HG02798 (cell line): ENCODE results near the gene GBE1.

Source experiments
- ATAC-seq: cut with Tn5 transposase; IDR thresholded peaks from one replicate; pipeline ENCODE4 v1.9.1; 2021; ENCODE audit warnings: mild to moderate bottlenecking; ENCODE audit not compliant: unreplicated experiment, poor library complexity

Gene GBE1

DNA sequence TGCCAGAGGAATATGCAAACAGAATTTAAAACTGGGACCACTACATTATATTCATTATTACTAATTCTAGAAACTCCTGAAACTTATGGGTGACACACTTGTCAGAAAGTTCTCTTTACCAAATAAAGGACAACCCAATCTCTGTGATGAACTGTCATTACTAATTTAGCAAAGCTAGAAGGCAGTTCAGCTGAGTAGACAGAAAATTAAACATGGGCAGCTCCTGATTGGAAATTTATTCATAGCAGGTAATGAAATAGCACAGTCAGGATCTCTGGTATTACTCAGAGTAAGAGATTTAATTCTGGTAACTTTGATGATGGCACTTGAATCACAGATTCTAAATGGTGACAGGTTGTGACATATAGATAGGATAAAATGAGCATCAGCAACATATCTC, 123.0 kb downstream of the GBE1 start:
- ATAC-seq, result no peak

DNA sequence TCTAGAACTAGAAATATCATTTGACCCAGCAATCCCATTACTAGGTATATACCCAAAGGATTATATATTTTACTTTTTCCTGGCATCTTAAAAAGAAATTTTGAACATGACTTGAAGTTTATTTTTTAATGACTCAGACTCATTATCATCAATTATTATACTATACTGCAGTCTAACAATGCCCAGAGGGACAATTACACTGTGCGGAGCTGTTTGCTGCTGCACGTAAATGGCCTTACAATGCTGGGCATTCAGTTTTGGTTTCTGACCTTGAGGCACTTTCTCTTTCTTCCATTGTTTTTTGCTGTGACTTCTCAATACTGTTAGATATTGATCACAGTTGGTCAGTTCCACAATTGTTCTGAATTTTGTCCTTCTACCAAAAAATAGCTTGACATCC, 128.8 kb downstream of the GBE1 start:
- ATAC-seq, result no peak

DNA sequence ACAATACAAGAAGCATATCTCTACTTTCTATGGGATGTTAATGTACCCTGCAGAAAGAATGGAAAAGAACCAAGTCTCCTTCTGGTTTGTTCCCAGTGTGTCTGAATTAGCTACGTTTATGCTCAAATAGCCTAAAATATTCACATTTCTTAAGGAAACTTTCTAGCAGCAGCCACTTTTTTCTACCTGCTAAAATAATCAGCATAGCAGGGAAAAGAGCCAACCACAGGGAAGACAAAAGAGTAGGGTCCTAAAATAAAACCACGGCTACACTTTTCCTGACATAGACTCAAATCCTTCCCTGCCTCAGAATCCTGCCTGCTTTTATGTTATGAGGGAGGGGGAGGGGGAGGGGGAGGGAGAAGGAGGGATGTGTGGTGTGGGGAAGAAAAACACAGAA, 136.7 kb downstream of the GBE1 start:
- no peak for ATAC-seq

DNA sequence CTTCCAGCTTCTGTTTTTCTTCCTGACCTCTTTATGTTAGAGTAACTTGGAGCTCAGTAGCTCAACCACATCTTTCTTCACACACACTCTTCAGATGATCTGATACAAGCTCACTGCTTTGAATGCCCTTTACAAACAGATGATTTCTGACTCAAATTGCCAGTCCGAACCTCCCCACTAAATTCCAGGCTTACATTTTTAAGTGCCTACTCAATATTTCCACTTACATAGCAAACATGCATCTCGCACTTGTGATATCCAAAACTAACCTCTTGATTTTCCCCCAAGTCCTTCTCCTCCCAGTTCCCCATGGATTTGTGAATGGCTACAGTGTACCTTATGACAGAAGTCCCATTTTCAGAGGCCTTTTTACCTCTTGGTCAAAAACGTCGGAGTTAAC, 139.1 kb downstream of the GBE1 start:
- ATAC-seq, result no peak

DNA sequence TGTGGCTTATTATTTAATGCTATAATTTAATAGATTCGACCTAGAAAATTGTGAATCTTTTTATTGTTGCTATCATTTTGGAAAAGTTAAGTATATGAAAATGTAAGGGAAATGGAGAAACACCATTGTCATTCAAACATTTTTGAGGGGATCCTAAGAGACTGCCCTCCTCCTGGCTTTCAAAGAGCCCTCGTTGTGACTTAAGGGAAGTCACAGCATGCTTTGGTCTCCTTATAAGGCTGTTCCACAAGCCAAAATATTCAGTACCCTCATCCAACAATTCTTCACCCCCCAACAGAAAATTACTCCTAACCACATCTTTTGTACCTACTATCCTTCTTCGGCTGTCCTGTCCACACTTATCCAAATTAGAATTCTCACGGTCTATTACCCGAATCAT, 140.2 kb downstream of the GBE1 start:
- no peak for ATAC-seq

- no peak for ATAC-seq
Measured at GRCh38 chr3:81620849-81621248, 140.6 kb downstream of the GBE1 start.

DNA sequence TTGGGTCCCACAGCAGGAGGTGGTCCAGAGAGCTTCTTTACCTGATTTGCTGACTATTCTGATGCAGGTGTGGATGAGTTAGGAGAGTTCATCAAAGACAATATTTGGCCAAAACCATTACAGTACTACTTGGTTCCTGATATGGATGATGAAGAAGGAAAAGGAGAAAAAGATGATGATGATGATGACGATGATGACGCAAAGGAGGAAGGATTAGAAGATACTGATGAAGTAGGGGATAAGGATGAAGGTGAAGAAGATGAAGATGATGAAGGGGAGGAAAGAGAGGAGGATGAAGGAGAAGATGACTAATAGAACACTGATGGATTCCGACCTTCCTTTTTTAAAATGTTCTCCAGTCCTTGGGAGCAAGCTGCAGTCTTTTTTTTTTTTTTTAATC, 148.7 kb downstream of the GBE1 start:
- no peak for ATAC-seq

DNA sequence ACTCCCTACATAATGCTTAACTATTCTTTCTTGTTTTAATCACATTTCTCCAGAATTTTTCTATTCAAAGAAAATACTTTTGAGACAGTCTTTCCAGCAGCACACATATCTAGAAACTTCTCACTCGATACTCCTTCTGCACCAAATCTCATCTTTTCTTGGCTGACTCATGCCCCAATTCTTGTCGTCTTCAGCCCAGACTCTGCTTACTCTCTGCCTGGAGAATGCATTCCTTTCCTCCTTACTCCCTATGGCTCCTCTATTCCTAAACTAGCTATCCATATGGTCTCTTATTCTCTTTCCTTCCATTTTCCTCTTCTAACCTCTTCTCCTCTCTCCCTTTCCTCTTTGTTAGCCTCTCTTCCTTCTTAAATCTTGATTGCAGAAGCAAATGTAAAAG, 158.7 kb downstream of the GBE1 start:
- no peak for ATAC-seq

- no peak for ATAC-seq
Measured at GRCh38 chr3:81601707-81602305, 159.6 kb downstream of the GBE1 start.

- no peak for ATAC-seq
Measured at GRCh38 chr3:81592101-81592500, 169.3 kb downstream of the GBE1 start.

DNA sequence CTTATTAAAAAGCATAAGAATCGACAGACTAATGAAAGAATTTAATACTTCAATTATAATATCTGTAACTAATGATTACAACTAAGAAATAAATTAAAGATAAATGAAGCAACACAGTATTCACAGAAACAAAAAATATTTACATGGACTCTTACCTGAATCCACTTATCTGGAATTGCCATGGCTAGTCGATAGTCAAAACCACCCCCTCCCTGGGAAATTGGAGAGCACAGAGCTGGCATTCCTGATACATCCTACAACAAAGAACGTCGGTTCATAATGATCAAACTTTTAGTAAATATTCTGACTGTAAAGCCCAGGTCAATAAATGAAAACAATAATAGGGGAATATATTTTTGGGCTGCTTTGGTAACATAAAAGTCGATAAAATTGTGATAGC, 175.5 kb downstream of the GBE1 start:
- ATAC-seq, result no peak

DNA sequence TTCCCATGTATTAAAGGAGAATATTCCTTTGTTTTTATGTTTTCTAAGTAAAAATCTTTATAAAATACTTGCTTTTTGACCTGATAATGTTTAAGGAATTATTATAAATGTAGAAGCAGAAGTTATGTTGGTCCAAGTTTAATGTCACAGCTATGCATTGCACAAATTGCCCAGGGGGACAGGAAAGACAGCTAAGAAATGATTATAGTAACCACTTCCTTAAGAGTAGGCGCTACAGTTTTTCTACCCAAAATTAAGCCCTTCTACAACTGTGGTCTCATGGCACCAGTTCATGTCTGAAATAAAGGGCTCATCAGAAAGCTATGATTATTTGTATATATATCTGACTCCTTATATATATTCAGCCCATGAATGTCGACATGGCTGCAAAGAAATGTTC, 176.4 kb downstream of the GBE1 start:
- no peak for ATAC-seq

- peak; percentile 85 for ATAC-seq
Measured at GRCh38 chr3:81581966-81582599, 179.4 kb downstream of the GBE1 start.

- no peak for ATAC-seq
Measured at GRCh38 chr3:81580355-81580754, 181.1 kb downstream of the GBE1 start.

DNA sequence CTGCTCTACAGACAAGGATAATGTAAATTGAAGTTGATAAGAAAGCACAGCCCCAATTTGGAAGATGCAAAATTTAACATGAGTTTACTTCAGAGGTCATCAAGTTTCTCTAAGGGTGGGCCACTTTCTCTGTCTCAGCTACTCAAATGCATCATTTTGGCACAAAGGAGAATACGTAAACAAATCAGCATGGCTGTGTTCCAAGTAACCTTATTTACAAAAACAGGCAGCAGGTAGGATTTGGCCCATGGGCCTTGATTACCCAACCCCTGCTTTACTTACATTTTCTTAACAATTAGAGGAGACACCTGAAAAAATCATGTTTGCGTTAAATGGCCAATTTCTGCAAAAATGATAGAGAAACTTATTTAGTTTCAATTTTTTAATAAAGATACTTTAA, 181.7 kb downstream of the GBE1 start:
- no peak for ATAC-seq

DNA sequence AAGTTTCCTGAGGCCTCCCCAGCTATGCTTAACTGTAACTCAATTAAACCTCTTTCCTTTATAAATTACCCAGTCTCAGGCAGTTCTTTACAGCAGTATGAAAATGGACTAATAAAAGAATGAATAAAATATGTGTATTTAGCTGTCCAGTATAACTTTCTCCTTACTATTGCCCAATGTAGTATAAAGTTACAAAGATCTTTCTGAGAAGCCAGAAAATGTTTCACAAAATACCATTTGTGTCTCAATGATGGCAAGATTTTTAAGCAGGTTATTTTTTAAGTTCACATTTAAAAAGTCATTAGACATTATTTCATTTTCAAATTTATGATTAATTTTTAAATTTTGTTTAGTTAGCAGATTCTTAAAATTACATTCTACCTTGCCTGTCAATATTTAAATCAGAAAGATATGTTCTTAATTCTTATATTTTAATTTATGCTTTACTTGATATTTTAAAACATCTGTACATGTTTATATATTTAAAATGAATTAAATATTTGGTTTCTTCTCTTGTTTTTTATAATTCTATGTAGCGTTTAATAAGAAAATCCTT, 189.2 kb downstream of the GBE1 start:
- ATAC-seq, result no peak

DNA sequence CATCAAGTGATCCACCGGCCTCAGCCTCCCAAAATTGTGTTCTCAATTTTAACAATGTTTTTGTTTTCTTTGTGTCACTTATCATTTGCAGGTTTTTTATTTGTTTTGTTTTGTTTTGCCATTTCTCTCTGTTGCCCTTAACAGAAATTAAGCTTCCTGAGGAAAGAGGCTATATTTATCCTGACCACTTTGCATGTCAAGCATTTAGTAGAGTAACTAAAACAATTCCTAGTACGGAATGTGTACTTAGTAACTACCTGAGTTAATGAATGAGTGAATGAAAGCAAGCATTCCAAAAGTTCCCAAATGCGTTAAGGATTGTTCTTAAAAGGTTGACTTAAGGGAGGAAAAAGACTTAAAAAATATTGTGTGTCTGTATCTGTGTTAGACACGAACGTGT, 193.1 kb downstream of the GBE1 start:
- ATAC-seq, result no peak

GRCh38 chr3:81565041-81565440, 196.4 kb downstream of the GBE1 start:
- ATAC-seq, result no peak

- no peak for ATAC-seq
Measured at GRCh38 chr3:81558106-81558505, 203.3 kb downstream of the GBE1 start.

DNA sequence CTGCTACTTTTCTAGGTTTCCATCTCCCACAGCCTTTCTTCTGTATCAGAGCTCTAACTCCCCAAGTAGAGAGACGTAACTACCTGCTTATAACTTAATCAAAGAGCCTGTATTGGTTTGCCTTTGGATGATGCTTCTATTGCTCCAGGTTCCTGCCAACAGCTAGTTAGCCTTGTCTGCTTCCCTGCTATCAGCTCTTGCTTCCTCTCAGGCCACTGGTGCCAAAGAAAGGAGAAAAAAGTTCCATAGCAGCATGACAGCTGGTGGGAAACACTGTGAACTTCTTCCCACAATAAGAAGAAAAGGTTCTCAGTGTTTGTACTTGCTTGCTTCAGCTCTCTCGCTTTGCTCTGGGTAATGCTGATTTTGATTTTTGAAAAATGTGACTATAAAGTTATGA, 206.6 kb downstream of the GBE1 start:
- no peak for ATAC-seq

- ATAC-seq, result no peak
Measured at GRCh38 chr3:81554388-81554787, 207.1 kb downstream of the GBE1 start.

GRCh38 chr3:81550415-81550814, 211.0 kb downstream of the GBE1 start:
- ATAC-seq, result no peak
